KMS-11 (cell line): ENCODE results near the gene CD58.

ENCODE experiments used
- H2AFZ ChIP-seq: fragments of 200-600 bp; sonication (generic); 2 replicates; pipeline ENCODE4 v1.6.1; 2016; ENCODE audit warnings: antibody characterized with exemption, mixed run types, low read depth
- H3K27ac ChIP-seq: fragments of 200-600 bp; sonication (generic); 2 replicates; pipeline ENCODE4 v1.6.1; 2016; ENCODE audit warnings: mild to moderate bottlenecking, mixed run types
- H3K27me3 ChIP-seq: fragments of 200-600 bp; sonication (generic); 2 replicates; pipeline ENCODE4 v1.6.1; 2017; ENCODE audit warnings: mild to moderate bottlenecking, low read depth, mixed run types, moderate library complexity; ENCODE audit not compliant: insufficient read depth
- H3K36me3 ChIP-seq: fragments of 200-600 bp; sonication (generic); 2 replicates; pipeline ENCODE4 v1.6.1; 2017; ENCODE audit warnings: mild to moderate bottlenecking, mixed run types; ENCODE audit not compliant: insufficient read depth
- H3K4me1 ChIP-seq: fragments of 200-600 bp; sonication (generic); 2 replicates; pipeline ENCODE4 v1.6.1; 2016; ENCODE audit warnings: mild to moderate bottlenecking, low read depth, mixed run types; ENCODE audit not compliant: poor library complexity, severe bottlenecking
- H3K4me2 ChIP-seq: fragments of 200-600 bp; sonication (generic); 2 replicates; pipeline ENCODE4 v1.7.0; 2016; ENCODE audit warnings: mild to moderate bottlenecking, mixed run types
- H3K4me3 ChIP-seq: fragments of 200-600 bp; sonication (generic); IDR thresholded peaks from 2 replicates; pipeline ENCODE4 v1.6.1; 2017; ENCODE audit warnings: low read depth, low read length, mixed read lengths; ENCODE audit not compliant: insufficient read depth
- H3K79me2 ChIP-seq: fragments of 200-600 bp; sonication (generic); 2 replicates; pipeline ENCODE4 v1.6.1; 2016; ENCODE audit warnings: low read depth, mixed run types; ENCODE audit not compliant: insufficient read depth
- H3K9ac ChIP-seq: fragments of 200-600 bp; sonication (generic); 2 replicates; pipeline ENCODE4 v1.6.1; 2016; ENCODE audit warnings: mild to moderate bottlenecking, mixed run types
- H4K20me1 ChIP-seq: fragments of 200-600 bp; sonication (generic); 2 replicates; pipeline ENCODE4 v1.6.1; 2016; ENCODE audit warnings: mild to moderate bottlenecking, mixed run types; ENCODE audit not compliant: insufficient read depth
- CTCF ChIP-seq: fragments of 200-600 bp; sonication (generic); conservative IDR thresholded peaks from 2 replicates; pipeline ENCODE4 v1.6.1; 2017; ENCODE audit warnings: low read depth, mild to moderate bottlenecking, antibody characterized with exemption, low read length, moderate library complexity, mixed read lengths

The CD58 gene

GRCh38 chr1:116538544-116538943 lies 32.3 kb downstream of the CD58 start:
- no peak overlapping the region for H3K27ac ChIP-seq
- no peaks in the 10 kb centered on the region for H3K79me2 ChIP-seq
- H2AFZ ChIP-seq, result no peak overlapping the region
- no peak overlapping the region for H3K4me3 ChIP-seq
- peaks cover 6% of the 10 kb centered on the region for H3K4me1 ChIP-seq
- H4K20me1 ChIP-seq, result no peaks in the 10 kb centered on the region
- H3K9ac ChIP-seq, result no peak overlapping the region
- no peak overlapping the region for H3K4me2 ChIP-seq
- H3K36me3 ChIP-seq, result no peaks in the 10 kb centered on the region
- no peak for TF ChIP-seq CTCF
- no peaks in the 10 kb centered on the region for H3K27me3 ChIP-seq

- no peaks in the 10 kb centered on the region for H3K27me3 ChIP-seq
- no peaks in the 10 kb centered on the region for H4K20me1 ChIP-seq
- H3K4me2 ChIP-seq, result no peak overlapping the region
- no peak overlapping the region for H3K4me3 ChIP-seq
- H3K79me2 ChIP-seq, result no peaks in the 10 kb centered on the region
- H2AFZ ChIP-seq, result no peak overlapping the region
- H3K36me3 ChIP-seq, result no peaks in the 10 kb centered on the region
- H3K4me1 ChIP-seq, result peaks cover 6% of the 10 kb centered on the region
- no peak overlapping the region for H3K27ac ChIP-seq
- no peak overlapping the region for H3K9ac ChIP-seq
- no peak for TF ChIP-seq CTCF
These were observed 32.9 kb downstream of the CD58 start for GRCh38 chr1:116537898-116538297.

GRCh38 chr1:116537040-116537831 lies 33.6 kb downstream of the CD58 start:
- Histone ChIP-seq H3K27me3 (no peaks in the 10 kb centered on the region), H3K9ac (no peak overlapping the region), H4K20me1 (no peaks in the 10 kb centered on the region), H3K27ac (no peak overlapping the region), H3K36me3 (no peaks in the 10 kb centered on the region), H3K79me2 (no peaks in the 10 kb centered on the region), H3K4me2 (no peak overlapping the region), H2AFZ (no peak overlapping the region), H3K4me1 (peaks cover 6% of the 10 kb centered on the region), H3K4me3 (no peak overlapping the region)
- TF ChIP-seq CTCF, result no peak

GRCh38 chr1:116534014-116534739 lies 36.6 kb downstream of the CD58 start:
- Histone ChIP-seq H3K36me3 (no peaks in the 10 kb centered on the region), H3K79me2 (no peaks in the 10 kb centered on the region), H3K9ac (no peak overlapping the region), H3K4me2 (no peak overlapping the region), H3K27me3 (no peaks in the 10 kb centered on the region), H3K4me1 (no peaks in the 10 kb centered on the region), H2AFZ (no peak overlapping the region), H4K20me1 (no peaks in the 10 kb centered on the region), H3K27ac (no peak overlapping the region), H3K4me3 (no peak overlapping the region)
- TF ChIP-seq CTCF, result no peak
